Measurements from ENCODE around the gene TENT5C. TPM values are rescaled to one million over a fixed set of nuclear protein-coding genes. Genes with fewer than 3 reads are reported as not detected.
A peak's percentile ranks its signal among the peaks of the same experiment; 100 is the strongest.

The TENT5C gene
- total RNA-seq (2021; fragmentation: NEBNext Ultra II Directional; extraction: Animal tissue kit (Norgen Biotek cat#: 25700)) (0.75 and 0.99 TPM in 2 replicates), polyA plus RNA-seq (2011; rRNA removed) (0.38 TPM in 2 replicates), polyA minus RNA-seq (2011; rRNA and poly(A)+ RNA removed) (1.6 and 2.4 TPM in 2 replicates)
- polyA plus RNA-seq (2011; cell fraction: cytosol; rRNA removed): 0.37 TPM
- polyA plus RNA-seq (2011; cell fraction: nucleus; rRNA removed): 0.19 TPM
- 0.36 to 0.50 TPM (median 0.44 TPM) in 4 replicates for polyA plus RNA-seq (2012, experiment 1 of 2)
- polyA plus RNA-seq (2012, experiment 2 of 2): 0.08 TPM
- 0.24 TPM for polyA plus RNA-seq (2013, experiment 1 of 2)
- polyA plus RNA-seq (2013, experiment 2 of 2): 0.22 TPM
- 0.95 TPM for polyA minus RNA-seq (2011; cell fraction: cytosol; rRNA and poly(A)+ RNA removed)
- polyA minus RNA-seq (2011; cell fraction: nucleus; rRNA and poly(A)+ RNA removed): 1.1 TPM
- long read RNA-seq, experiment 1, full-length matches to known transcripts: 1 of 2 reads
- long read RNA-seq, experiment 1, partial matches to known transcripts: 0 of 2 reads
- long read RNA-seq, experiment 1, other reads (novel, unspliced or antisense): 1 of 2 reads
- long read RNA-seq, experiment 2: 0 reads

GRCh38 chr1:117605774-117606648 lies at the start of gene TENT5C:
TSS of gene TENT5C (plus strand) at chr1:117606048. CDS start at chr1:117622869, 16,821 bp downstream.
- Histone ChIP-seq H4K5ac (ENCODE audit: insufficient read length, low read depth, low read length) (no peak within 1 kb of the TSS), H3K23me2 (ENCODE audit: low read depth, low read length) (peaks cover 17% of the 10 kb centered on the region), H3K18ac (ENCODE audit: extremely low read depth, low read length) (no peak within 1 kb of the TSS; the same call in 1 of the 2 replicates), H3K56ac (replicated peaks; ENCODE audit: insufficient read length, low read depth, low read length) (no peak within 1 kb of the TSS), H3K36me3 (ENCODE audit: control insufficient read depth in 2 of 4, insufficient read depth in 4 of 4, low read length in 3 of 4) (no peaks in the 10 kb centered on the region), H3K4ac (replicated peaks; ENCODE audit: insufficient read length, low read depth, low read length) (no peak within 1 kb of the TSS), H3K79me2 (ENCODE audit: control insufficient read depth in 1 of 2, insufficient read depth in 2 of 2, low read length in 2 of 2) (no peaks in the 10 kb centered on the region), H3K9ac (replicated peaks in 1 of 4; ENCODE audit: extremely low read depth in 1 of 4, low read depth in 3 of 4, low read length in 3 of 4) (peak within 1 kb of the TSS in 3 of 4 experiments; percentile 5 to 70 (median 8); a peak in 5 of 7 replicates), H3K4me2 (ENCODE audit: insufficient read depth in 1 of 2, low read depth in 2 of 2, low read length in 2 of 2) (peak within 1 kb of the TSS; percentile 99), H3K4me3 (ENCODE audit: extremely low read depth in 1 of 4, insufficient read depth in 2 of 4, low read depth in 3 of 4, low read length in 4 of 4) (peak within 1 kb of the TSS; percentile 70 to 87 (median 77)), H4K8ac (ENCODE audit: extremely low read depth, insufficient read depth, low read length) (peak within 1 kb of the TSS; percentile 4; the same call in 1 of the 2 replicates), H2AFZ (ENCODE audit: low read length) (peak within 1 kb of the TSS; percentile 63), H2BK120ac (replicated peaks; ENCODE audit: low read depth, low read length) (no peak within 1 kb of the TSS), H3K27me3 (replicated peaks in 1 of 4; ENCODE audit: control insufficient read depth in 3 of 4, extremely low read depth in 1 of 4, insufficient read depth in 3 of 4, low read length in 3 of 4) (peaks cover 0 to 25% (median 16%) of the 10 kb centered on the region in 4 experiments; a peak in 6 of 7 replicates), H4K20me1 (replicated peaks in 1 of 2; ENCODE audit: control insufficient read depth in 1 of 2, insufficient read depth in 2 of 2, low read length in 2 of 2) (peaks cover 0 to 2% of the 10 kb centered on the region in 2 experiments), H2BK20ac (ENCODE audit: low read length) (no peak within 1 kb of the TSS), H3K9me3 (ENCODE audit: insufficient read depth in 2 of 2, low read depth in 1 of 2, low read length in 1 of 2) (no peaks in the 10 kb centered on the region), H2AK5ac (ENCODE audit: low read depth, low read length) (no peak within 1 kb of the TSS), H3K79me1 (ENCODE audit: low read depth, low read length) (no peaks in the 10 kb centered on the region), H3K23ac (ENCODE audit: insufficient read length) (no peak within 1 kb of the TSS), H4K91ac (replicated peaks; ENCODE audit: insufficient read length, low read length) (no peak within 1 kb of the TSS), H3K27ac (ENCODE audit: low read depth, low read length) (no peak within 1 kb of the TSS), H3K4me1 (replicated peaks in 1 of 4; ENCODE audit: control insufficient read depth in 3 of 4, insufficient read depth in 4 of 4, low read length in 3 of 4) (peaks cover 0 to 9% (median 5%) of the 10 kb centered on the region in 4 experiments; a peak in 4 of 7 replicates), H2BK5ac (ENCODE audit: low read depth, low read length) (no peak within 1 kb of the TSS), H2BK12ac (ENCODE audit: low read depth, low read length) (no peak within 1 kb of the TSS), H2BK15ac (ENCODE audit: low read length) (no peak within 1 kb of the TSS), H3K14ac (ENCODE audit: insufficient read length) (no peak within 1 kb of the TSS)
- 0% methylated on average over 24 of the region's 79 CpGs; no CpG with 5 or more reads in 1 of the 2 experiments for WGBS, 2 experiments (ENCODE audit: extremely low coverage in 1 of 2, insufficient coverage in 1 of 2, insufficient read length in 1 of 2, insufficient replicate concordance in 2 of 2, low coverage in 1 of 2, low lambda C conversion rate in 2 of 2, missing lambda C conversion rate in 1 of 2)
- FAIRE-seq (no peak), DNase-seq (ENCODE audit: low read depth in 1 of 2, low spot score in 2 of 2) (peak; percentile 92 to 97)
- CTCF ChIA-PET (ENCODE audit: partially characterized antibody): interaction anchor here (0.8 to 1.8 kb wide), 7 partner anchors 14 to 149 kb away, joined by 3 to 9 read pairs (median 3); no protein-coding TSS in a partner anchor
- POLR2A ChIA-PET (ENCODE audit: partially characterized antibody): interaction anchor here (0.6 to 2.6 kb wide), 37 partner anchors 9 to 337 kb away, joined by 3 to 16 read pairs (median 4); partner anchors contain the start of genes GDAP2 and WDR3
- TF ChIP-seq TAF1 (IDR thresholded peaks at IDR 0.05; ENCODE audit: low read depth, low read length) (peak; percentile 97), SP4 (IDR thresholded peaks at IDR 0.05; ENCODE audit: low read length) (peak; percentile 61; the same call in 1 of the 2 replicates), ATF2 (IDR thresholded peaks at IDR 0.05; ENCODE audit: low read length) (no peak), GTF2F1 (IDR thresholded peaks at IDR 0.05; ENCODE audit: borderline replicate concordance, low read depth, low read length) (no peak), KDM4A (IDR thresholded peaks at IDR 0.05; ENCODE audit: low read depth, low read length, severe bottlenecking) (peak; percentile 70), CTBP2 (IDR thresholded peaks at IDR 0.05; ENCODE audit: borderline replicate concordance, insufficient read depth, insufficient read length, low read length) (no peak)
